Stromal cell of bone marrow (primary cell): ENCODE measurements around the gene SLC24A3.

Experiments used
- DNase-seq: peaks from one replicate; pipeline ENCODE4 v3.0.0-alpha.2; 2012; ENCODE audit warnings: low read depth

Gene SLC24A3

DNA sequence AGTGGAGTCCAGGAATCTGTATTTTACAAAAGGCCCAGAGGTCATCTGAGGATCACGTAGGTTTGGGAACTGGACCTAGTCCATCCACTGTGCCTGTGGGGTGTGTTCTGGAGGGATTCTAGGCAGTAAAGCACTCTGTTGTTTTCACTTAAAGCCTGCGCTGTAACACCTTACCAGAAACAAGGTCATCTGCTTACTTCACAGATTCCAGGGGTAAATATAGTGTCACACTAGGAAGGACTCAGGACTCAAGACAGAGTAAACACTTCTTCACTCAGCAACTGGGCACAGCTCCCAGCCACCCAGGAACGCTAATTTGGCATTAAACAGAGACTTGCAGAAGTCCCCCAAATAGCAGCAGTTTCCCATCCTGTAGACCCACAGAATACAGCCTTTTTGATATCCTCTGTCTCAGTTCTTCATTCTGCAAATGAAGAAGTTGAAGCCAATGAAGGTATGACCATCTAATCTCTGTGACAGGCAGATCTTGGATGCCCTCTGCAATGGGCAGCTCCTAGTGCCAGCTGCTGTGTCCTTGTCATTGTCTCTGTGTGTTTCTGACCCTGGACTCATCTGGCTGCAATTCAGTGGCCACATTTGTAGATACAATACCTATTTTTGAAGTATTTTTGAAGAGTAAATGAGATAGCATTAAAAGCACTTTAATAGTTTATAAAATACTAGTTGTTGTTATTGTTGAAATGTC is 129.1 kb downstream of the SLC24A3 start:
- DNase-seq = no peak

- DNase-seq = no peak
Observed at GRCh38 chr20:19344341-19344740, 131.9 kb downstream of the SLC24A3 start.

GRCh38 chr20:19347943-19348456 is 135.6 kb downstream of the SLC24A3 start:
- DNase-seq = no peak

GRCh38 chr20:19348582-19348981 is 136.1 kb downstream of the SLC24A3 start:
- DNase-seq = no peak

DNA sequence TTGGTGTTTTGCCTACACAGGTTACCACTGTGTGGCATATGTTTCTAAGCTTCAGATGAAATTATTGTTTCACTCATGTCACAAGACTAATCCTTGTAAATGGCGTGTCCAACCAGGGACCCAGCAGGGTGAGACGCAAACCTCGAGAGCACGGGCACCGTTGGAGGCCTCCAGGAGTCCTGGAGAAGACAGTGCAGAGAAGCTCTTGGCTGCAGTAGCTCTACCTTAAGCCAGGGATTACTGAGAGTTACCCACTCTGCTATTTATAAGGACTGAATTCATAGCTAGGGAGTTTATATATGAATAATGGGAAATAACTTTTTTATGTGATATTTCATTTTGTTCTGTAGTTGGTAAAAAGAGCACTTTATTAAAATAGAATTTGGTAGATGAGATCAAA is 137.4 kb downstream of the SLC24A3 start:
- DNase-seq = no peak

- no peak for DNase-seq
Observed at GRCh38 chr20:19351542-19351941, 139.1 kb downstream of the SLC24A3 start.

DNA sequence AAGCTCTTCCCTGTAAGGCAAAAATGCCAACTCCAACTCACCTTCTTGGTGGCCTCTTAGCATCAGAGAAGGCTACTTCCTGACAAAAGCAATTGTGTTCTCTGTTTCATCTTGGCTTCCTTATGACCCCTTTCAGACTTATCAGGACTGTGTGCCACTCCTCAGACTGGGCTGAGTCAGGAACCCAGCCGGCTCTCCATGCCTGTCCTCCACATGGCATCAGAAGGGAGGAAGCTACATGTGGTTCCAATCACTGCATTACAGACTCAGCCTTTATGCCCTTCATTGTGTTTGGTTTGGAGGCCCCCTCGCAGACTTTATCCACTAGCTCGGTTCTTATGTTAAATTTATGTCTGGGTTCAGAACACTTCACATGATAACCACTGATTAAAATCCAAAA is 142.5 kb downstream of the SLC24A3 start:
- DNase-seq = no peak

DNA sequence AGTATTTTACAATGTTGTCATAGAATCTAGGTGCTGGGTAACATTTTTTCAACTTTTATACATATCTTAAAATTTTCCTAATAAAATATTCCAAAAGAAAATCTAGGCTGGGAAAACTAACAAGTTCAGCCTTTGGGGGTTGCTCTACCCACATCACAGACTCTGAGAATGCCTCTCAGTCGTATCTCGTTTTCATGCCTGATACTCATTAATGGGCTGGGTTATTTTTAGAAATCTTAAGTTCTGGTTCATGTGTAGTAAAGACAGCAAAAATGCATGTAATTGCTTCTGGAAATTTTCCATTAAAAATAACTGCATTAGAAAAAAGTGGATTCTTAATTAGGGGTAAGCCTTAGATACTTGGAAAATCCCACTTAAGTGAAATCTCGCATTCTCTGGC is 149.3 kb downstream of the SLC24A3 start:
- DNase-seq = no peak

DNA sequence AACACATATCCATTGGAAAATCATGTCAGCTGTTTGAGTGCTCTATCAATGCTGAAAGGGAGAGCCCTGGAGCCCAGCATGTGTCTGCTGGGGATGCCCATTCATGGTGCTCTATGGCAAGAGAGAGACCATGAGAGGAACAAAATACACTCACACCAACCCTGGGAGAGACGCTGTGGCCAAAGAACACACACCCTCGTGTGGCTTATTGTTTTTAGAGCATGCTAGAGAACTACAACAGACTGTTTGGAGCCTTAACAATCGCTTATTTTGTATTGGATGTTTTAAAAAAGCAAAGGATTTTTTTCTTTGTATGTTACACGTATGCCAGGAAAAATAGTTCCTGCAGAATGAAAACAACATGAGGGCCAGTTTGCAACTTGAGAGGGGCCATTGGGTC is 151.0 kb downstream of the SLC24A3 start:
- no peak for DNase-seq

DNA sequence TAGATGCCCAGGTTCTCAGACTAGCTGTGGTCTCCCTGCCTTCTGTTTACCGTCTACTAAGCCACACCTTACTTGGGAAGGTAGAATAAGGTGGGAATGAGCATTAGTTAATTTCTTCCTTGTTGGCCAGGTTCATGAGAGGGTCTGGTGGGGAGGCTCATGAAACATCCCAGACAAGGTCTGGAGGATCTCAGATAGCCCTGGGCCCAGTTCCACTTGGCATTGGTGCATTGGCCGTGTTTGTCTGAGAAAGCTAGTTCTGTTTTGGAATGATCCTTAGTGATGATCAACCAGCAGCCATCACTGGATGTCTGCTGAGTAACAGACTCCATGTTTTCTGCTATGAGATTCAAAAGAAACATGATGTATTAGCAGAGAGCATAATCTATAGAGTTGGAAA is 155.1 kb downstream of the SLC24A3 start:
- no peak for DNase-seq

GRCh38 chr20:19368351-19368750 is 155.9 kb downstream of the SLC24A3 start:
- no peak for DNase-seq

GRCh38 chr20:19370076-19371075 is 157.9 kb downstream of the SLC24A3 start:
- no peak for DNase-seq

- DNase-seq = no peak
Observed at GRCh38 chr20:19371112-19371511, 158.7 kb downstream of the SLC24A3 start.

DNA sequence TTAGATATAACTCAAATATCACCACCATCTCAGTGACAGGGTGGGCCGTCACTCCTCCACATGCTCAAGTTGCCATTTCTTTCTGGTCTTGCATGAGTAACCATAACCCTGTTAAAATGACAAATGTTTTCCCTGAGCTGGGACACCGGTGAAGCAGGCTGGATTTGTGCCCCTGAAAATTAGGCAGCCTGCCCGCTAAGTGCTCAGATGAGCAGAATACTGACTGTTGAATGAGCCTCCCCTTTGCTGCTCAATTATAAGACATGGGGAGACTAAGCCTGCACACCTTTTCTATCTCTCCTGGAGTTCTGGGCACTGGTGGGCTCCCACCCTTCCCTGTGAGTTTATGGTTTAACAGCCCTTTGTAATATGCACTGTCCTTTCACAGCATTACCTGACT is 161.8 kb downstream of the SLC24A3 start:
- DNase-seq = no peak

GRCh38 chr20:19375395-19375794 is 163.0 kb downstream of the SLC24A3 start:
- DNase-seq = no peak

GRCh38 chr20:19375801-19376200 is 163.4 kb downstream of the SLC24A3 start:
- DNase-seq = no peak

DNA sequence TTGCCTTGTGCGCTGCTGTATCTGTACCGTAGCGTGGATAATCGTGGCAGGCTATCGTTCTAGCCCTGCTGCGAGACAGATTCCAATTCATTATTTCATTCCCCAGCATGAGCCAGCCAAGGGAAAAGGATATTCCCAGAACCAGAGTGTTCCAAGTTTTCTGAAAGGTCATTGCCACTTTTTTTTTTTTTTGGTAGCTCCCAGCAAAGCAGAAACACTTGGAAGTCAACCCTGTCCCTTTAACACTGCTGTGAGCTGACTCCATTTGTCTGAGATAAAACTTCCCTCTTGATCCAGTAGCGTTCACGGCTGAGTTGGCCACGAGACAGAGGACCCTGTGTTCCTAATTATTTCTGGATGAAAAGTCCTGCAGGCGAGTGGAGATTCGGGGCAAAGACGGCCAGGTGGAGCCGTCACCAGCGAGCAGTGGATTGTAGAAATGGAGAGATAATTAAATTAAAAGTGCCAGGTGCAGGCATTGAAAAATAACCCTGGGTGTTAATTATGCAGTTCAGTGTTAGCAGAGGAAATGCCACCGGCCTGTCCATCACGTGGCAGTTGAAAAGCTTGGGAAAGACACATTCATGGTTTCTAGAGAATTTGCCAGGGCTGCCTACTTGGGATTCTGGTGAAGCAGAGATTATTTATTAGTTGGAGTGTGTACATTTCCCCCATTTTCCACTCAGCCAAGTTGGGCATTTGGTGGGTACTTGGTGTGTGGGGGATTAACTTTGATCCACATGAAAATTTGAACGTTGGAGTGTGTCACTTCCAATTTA is 164.2 kb downstream of the SLC24A3 start:
- DNase-seq = no peak

- no peak for DNase-seq
Observed at GRCh38 chr20:19378058-19378457, 165.6 kb downstream of the SLC24A3 start.

GRCh38 chr20:19380211-19380610 is 167.8 kb downstream of the SLC24A3 start:
- DNase-seq = no peak

DNA sequence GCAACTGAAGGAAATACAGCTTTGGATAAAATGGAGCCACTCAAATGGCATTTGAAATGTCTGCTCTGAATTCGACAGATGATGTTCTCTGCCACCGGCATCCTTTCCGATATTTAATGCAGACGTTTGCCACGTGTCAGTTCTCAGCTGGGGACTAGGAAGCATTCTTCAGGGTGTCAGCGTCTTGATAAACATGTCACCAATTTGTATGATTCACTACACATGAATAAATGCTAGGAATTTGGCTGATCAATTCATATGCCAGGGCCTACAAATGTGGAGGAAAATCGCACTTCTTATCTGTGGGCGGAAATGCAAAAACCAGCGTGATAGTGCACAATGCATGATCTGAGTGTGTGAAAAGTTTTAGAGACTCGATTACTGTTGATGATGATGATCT is 169.5 kb downstream of the SLC24A3 start:
- DNase-seq = no peak

DNA sequence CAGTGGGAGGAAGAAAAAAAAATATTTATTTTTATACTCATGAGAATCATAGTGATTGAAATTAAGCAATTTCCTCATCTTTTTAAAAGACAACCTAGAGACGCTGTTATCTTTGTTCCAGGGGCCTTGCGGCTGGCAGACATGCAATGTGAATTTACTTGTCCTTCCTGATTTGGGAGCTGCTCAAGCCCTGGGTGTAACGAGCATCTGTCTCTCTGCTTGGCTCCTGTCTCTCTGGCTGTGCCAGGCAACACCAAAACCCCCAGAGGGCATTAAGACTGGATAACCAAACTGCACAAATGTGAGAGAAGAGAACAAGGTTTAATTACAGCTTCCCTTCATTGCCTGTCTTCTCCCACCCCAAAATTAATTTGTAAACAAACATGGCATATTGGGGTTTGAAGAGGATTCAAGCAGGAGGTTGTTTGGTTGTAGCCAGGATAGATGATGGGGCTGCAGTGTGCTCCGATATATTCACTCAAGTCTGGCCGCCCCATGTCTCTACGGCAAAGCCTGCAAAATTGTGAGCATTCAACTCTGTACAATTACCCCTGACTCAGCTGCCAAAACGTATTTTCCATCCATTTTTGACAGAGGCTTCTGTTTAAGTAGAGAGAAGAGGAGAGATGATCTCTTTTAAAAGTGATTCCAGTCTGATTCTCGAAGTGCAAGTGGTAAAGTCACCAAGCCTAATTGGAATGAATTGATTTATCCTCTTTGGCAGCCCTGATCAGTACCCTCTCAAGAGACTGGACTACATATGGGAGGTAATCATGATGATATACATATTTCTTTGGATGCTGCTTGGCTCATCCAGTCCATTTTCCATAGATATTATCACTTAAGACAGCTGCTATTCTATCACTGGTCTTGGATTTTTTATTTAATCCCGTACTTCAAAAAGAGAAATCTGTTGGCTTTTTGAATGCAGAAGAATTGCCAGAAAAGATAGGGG is 170.2 kb downstream of the SLC24A3 start:
- DNase-seq = no peak
